HL-60 (cell line): ENCODE measurements around the gene NUP210.

Experiments used
- DNase-seq, 2 experiments: peaks; one replicate each; pipeline ENCODE4 v3.0.0-alpha.2; 2010 to 2020; ENCODE audit warnings: low read depth in 1 of 2, low spot score in 1 of 2
- H3K27ac ChIP-seq: fragments of 250-450 bp; sonication (Bioruptor Pico); replicated peaks from 2 replicates; pipeline ENCODE4 v1.5.1; 2020; ENCODE audit warnings: mild to moderate bottlenecking, moderate library complexity
- H3K27me3 ChIP-seq: fragments of 250-450 bp; sonication (Bioruptor Pico); 2 replicates; pipeline ENCODE4 v1.5.1; 2021; ENCODE audit warnings: mild to moderate bottlenecking, moderate library complexity; ENCODE audit not compliant: insufficient read depth, poor library complexity, severe bottlenecking
- H3K4me3 ChIP-seq: replicated peaks from 2 replicates; pipeline ENCODE4 v1.5.1; 2011; ENCODE audit warnings: mild to moderate bottlenecking, control low read depth, low read length; ENCODE audit not compliant: insufficient read depth
- CTCF ChIP-seq: IDR thresholded peaks from one replicate; pipeline ENCODE4 v1.5.1; 2011; ENCODE audit warnings: low read length, control low read depth, inconsistent platforms; ENCODE audit not compliant: insufficient read depth
- GABPA ChIP-seq: IDR thresholded peaks from 2 replicates; pipeline ENCODE4 v1.6.1; 2012; ENCODE audit warnings: low read depth
- POLR2AphosphoS5 ChIP-seq: IDR thresholded peaks from 2 replicates; pipeline ENCODE4 v1.6.1; 2012; ENCODE audit warnings: low read depth
- REST ChIP-seq: IDR thresholded peaks from 2 replicates; pipeline ENCODE4 v1.6.1; 2012; ENCODE audit warnings: low read depth; ENCODE audit not compliant: insufficient replicate concordance
- SPI1 ChIP-seq: IDR thresholded peaks from 2 replicates; pipeline ENCODE4 v1.6.1; 2012; ENCODE audit warnings: low read depth, mild to moderate bottlenecking, borderline replicate concordance

The NUP210 gene

GRCh38 chr3:13405614-13406013, 14.5 kb downstream of the NUP210 start:
- Histone ChIP-seq H3K27ac (no peak overlapping the region), H3K4me3 (no peak overlapping the region), H3K27me3 (no peaks in the 10 kb centered on the region)
- TF ChIP-seq POLR2AphosphoS5 (no peak), GABPA (no peak)
- DNase-seq, result no peak

- no peak for TF ChIP-seq CTCF
- no peak for TF ChIP-seq SPI1
- no peak for TF ChIP-seq GABPA
- no peak for TF ChIP-seq REST
- TF ChIP-seq POLR2AphosphoS5, result no peak
- Histone ChIP-seq H3K27me3 (no peaks in the 10 kb centered on the region), H3K4me3 (no peak overlapping the region), H3K27ac (no peak overlapping the region)
- DNase-seq, result no peak
Measured at GRCh38 chr3:13404626-13405452, 15.3 kb downstream of the NUP210 start.

DNA sequence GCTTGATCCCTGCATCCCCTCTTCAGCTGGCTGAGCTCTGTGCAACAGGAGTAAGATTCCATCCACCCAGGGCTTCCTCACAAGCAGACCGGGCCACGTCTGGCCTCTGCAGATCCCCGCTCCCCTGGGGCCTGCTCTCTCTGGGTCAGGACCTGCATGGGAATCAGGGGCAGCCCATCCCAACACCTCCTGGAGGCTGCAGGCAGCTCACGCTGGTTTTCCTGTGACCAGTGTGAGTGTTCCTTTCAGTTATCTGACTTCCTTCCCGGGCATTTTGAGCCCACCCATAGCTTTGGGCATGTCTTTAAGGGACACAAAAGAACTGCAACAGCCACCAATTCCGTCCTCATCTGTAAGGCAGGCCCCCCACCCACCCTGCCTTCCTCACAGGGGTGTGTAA, 16.3 kb downstream of the NUP210 start:
- DNase-seq, result no peak
- no peaks in the 10 kb centered on the region for H3K27me3 ChIP-seq
- no peak for TF ChIP-seq SPI1
- no peak for TF ChIP-seq GABPA
- no peak for TF ChIP-seq CTCF
- TF ChIP-seq POLR2AphosphoS5, result no peak
- TF ChIP-seq REST, result no peak
- H3K27ac ChIP-seq, result no peak overlapping the region
- H3K4me3 ChIP-seq, result no peak overlapping the region

DNA sequence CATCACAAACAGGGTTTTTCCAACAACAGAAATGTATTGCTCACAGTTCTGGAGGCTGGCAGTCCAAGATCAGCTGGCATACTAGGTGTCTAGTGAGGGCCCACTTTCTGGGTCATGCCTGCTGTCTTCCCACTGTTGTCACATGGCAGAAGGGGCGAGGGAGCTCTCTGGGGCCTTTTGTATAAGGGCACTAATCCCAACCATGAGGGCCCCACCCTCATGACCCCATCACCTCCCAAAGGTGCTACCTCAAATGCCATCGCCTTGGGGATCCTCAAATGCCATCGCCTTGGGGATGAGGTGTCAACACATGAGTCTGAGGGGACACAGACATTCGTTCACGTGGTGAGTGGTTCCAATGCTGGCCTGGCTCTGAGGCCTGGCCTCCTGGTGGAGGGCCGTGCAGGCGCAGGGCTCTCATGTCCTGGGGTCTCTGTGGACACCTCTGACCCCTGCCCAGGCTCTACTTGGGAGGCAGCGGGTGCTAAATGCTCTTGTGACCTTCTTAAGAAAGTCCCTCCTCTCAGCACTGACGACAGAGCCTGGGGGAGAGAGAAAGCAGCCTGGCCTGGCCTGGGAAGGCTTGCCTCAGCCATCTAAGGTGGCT, 16.8 kb downstream of the NUP210 start:
- Histone ChIP-seq H3K27ac (no peak overlapping the region), H3K4me3 (no peak overlapping the region), H3K27me3 (no peaks in the 10 kb centered on the region)
- no peak for DNase-seq
- TF ChIP-seq GABPA, result no peak
- TF ChIP-seq REST, result no peak
- TF ChIP-seq CTCF, result no peak
- no peak for TF ChIP-seq POLR2AphosphoS5
- no peak for TF ChIP-seq SPI1
